Left renal cortex interstitium (tissue), 4 donors: ENCODE measurements around the gene ICAM5. TPM values are rescaled to one million over a fixed set of nuclear protein-coding genes. Genes with fewer than 3 reads are reported as not detected.
"Not testable (repeated sequence)": the region's sequence is repeated elsewhere in the genome, so short reads cannot be mapped to it uniquely, and the experiment has no call there.

Experiments used
- DNase-seq, 4 donors: peaks; one replicate each; pipeline ENCODE4 v3.0.0-alpha.2; 2013; ENCODE audit warnings: low read depth in 4 of 4, low spot score in 2 of 4, missing footprints in 1 of 4
- polyA plus RNA-seq, 4 donors: library from polyadenylated mRNA; unstranded; fragments of 120-200 nt; gene quantifications; one replicate each; pipeline ENCODE4 v1.2.1, GENCODE V29; 2013; ENCODE audit not compliant: insufficient read length in 4 of 4

ICAM5 gene
- polyA plus RNA-seq, 4 donors: 0.11 to 0.32 (median 0.23) TPM

- DNase-seq: no peak
These were observed 45.7 kb downstream of the ICAM5 start for GRCh38 chr19:10335352-10335985.

GRCh38 chr19:10336725-10337124, 47.0 kb downstream of the ICAM5 start:
- not testable (repeated sequence) for DNase-seq

GRCh38 chr19:10338940-10339339, 49.2 kb downstream of the ICAM5 start:
- no peak for DNase-seq

- DNase-seq: no peak
These were observed 49.7 kb downstream of the ICAM5 start, which contains the start of gene ICAM3 for GRCh38 chr19:10339380-10339960. TSS of gene ICAM3 (minus strand) at chr19:10339624. CDS start at chr19:10339614, 10 bp downstream.

- no peak for DNase-seq
These were observed 50.2 kb downstream of the ICAM5 start for GRCh38 chr19:10339977-10340376.

GRCh38 chr19:10343495-10343894, 53.7 kb downstream of the ICAM5 start:
- DNase-seq: no peak

GRCh38 chr19:10344780-10345179, 55.0 kb downstream of the ICAM5 start:
- no peak for DNase-seq

Other genes with a start within 250 kb of the ICAM5 start
- 10 to 100 TPM; 21.2 to 34.3 (median 27.5) TPM for gene SHFL, start 203.6 kb upstream of the ICAM5 start, polyA plus RNA-seq
- 1 to 10 TPM; 2.3 to 3.5 (median 3.2) TPM for gene ANGPTL6, start 187.3 kb upstream of the ICAM5 start, polyA plus RNA-seq
- gene PPAN, start 183.6 kb upstream of the ICAM5 start, polyA plus RNA-seq: 10 to 100 TPM; 25.8 to 44.5 (median 35.7) TPM
- gene P2RY11, start 178.3 kb upstream of the ICAM5 start, polyA plus RNA-seq: 10 to 100 TPM; 10.3 to 17.2 (median 14.0) TPM
- gene EIF3G, start 170.1 kb upstream of the ICAM5 start, polyA plus RNA-seq: 100 to 1,000 TPM; 190 to 229 (median 203) TPM
- 100 to 1,000 TPM in 2 of 4 donors, 10 to 100 TPM in 2; 80.7 to 129 (median 108) TPM for gene DNMT1, start 95.0 kb upstream of the ICAM5 start, polyA plus RNA-seq
- gene S1PR2, start 58.6 kb upstream of the ICAM5 start, polyA plus RNA-seq: 10 to 100 TPM; 11.0 to 14.4 (median 13.1) TPM
- 10 to 100 TPM; 31.5 to 59.7 (median 48.7) TPM for gene MRPL4, start 37.7 kb upstream of the ICAM5 start, polyA plus RNA-seq
- 1 to 10 TPM; 5.5 to 7.3 (median 6.4) TPM for gene ICAM1, start 18.8 kb upstream of the ICAM5 start, polyA plus RNA-seq
- gene ICAM4, start 3.0 kb upstream of the ICAM5 start, polyA plus RNA-seq: under 1 TPM; 0.28 to 0.81 (median 0.58) TPM
- 10 to 100 TPM in 1 of 4 donors, 1 to 10 TPM in 3; 2.8 to 11.8 (median 6.9) TPM for gene ZGLP1, start 19.9 kb downstream of the ICAM5 start, polyA plus RNA-seq
- 10 to 100 TPM; 16.2 to 28.3 (median 21.7) TPM for gene FDX2, start 26.1 kb downstream of the ICAM5 start, polyA plus RNA-seq
- 10 to 100 TPM; 22.2 to 45.2 (median 35.8) TPM for gene RAVER1, start 43.6 kb downstream of the ICAM5 start, polyA plus RNA-seq
- 10 to 100 TPM in 2 of 4 donors, 1 to 10 TPM in 2; 8.4 to 11.5 (median 10.4) TPM for gene ICAM3, start 49.7 kb downstream of the ICAM5 start, polyA plus RNA-seq
- 100 to 1,000 TPM in 3 of 4 donors, 10 to 100 TPM in 1; 95.0 to 174 (median 131) TPM for gene TYK2, start 90.6 kb downstream of the ICAM5 start, polyA plus RNA-seq
- 100 to 1,000 TPM; 137 to 181 (median 171) TPM for gene CDC37, start 113.6 kb downstream of the ICAM5 start, polyA plus RNA-seq
- gene PDE4A, start 130.6 kb downstream of the ICAM5 start, polyA plus RNA-seq: 1 to 10 TPM; 2.0 to 3.8 (median 2.6) TPM
- gene KEAP1, start 213.4 kb downstream of the ICAM5 start, polyA plus RNA-seq: 10 to 100 TPM; 73.7 to 86.7 (median 77.7) TPM
- 1 to 10 TPM; 1.6 to 1.8 (median 1.8) TPM for gene S1PR5, start 227.5 kb downstream of the ICAM5 start, polyA plus RNA-seq